HepG2 (cell line): Measurements from ENCODE around the gene HACD2. TPM values are rescaled to one million over a fixed set of nuclear protein-coding genes. Genes with fewer than 3 reads are reported as not detected.

Experiments
- CHD2 ChIP-seq: IDR thresholded peaks from 2 replicates; pipeline ENCODE4 v1.6.1; 2011; ENCODE audit warnings: low read depth, low read length, improper control_type of control experiment
- DBP ChIP-seq: sonication (generic); formaldehyde crosslinking; IDR thresholded peaks from 2 replicates; pipeline ENCODE4 v1.4.0; 2020; ENCODE audit warnings: missing genetic modification reagents; ENCODE audit errors: not compliant biosample characterization
- HDAC2 ChIP-seq: sonication (generic); formaldehyde crosslinking; IDR thresholded peaks from 2 replicates; pipeline ENCODE4 v1.4.0; 2020; ENCODE audit warnings: missing genetic modification reagents
- MIER2 ChIP-seq: IDR thresholded peaks from 2 replicates; pipeline ENCODE4 v1.6.1; 2016; ENCODE audit warnings: missing biosample characterization, missing genetic modification reagents
- MXI1 ChIP-seq: IDR thresholded peaks from 3 replicates; pipeline ENCODE4 v1.6.1; 2012; ENCODE audit warnings: low read depth, low read length, inconsistent platforms, borderline replicate concordance
- NFATC3 ChIP-seq: sonication (generic); formaldehyde crosslinking; IDR thresholded peaks from 2 replicates; pipeline ENCODE4 v1.5.1; 2020; ENCODE audit warnings: mild to moderate bottlenecking, missing genetic modification reagents
- NFYC ChIP-seq: IDR thresholded peaks from 2 replicates; pipeline ENCODE4 v1.6.1; 2016; ENCODE audit warnings: missing genetic modification reagents, missing compliant biosample characterization
- PTBP1 ChIP-seq: fragments of 200-400 bp; formaldehyde crosslinking; IDR thresholded peaks from 2 replicates; pipeline ENCODE4 v1.6.1; 2018; ENCODE audit warnings: low read length, low read depth; ENCODE audit not compliant: poor library complexity, severe bottlenecking
- SAP130 ChIP-seq: IDR thresholded peaks from 2 replicates; pipeline ENCODE4 v1.6.1; 2016; ENCODE audit warnings: low read depth
- SMC3 ChIP-seq: IDR thresholded peaks from 2 replicates; pipeline ENCODE4 v1.6.1; 2011; ENCODE audit warnings: low read length, improper control_type of control experiment
- TCF7L2 ChIP-seq: IDR thresholded peaks from 2 replicates; pipeline ENCODE4 v1.6.1; 2011; ENCODE audit warnings: mild to moderate bottlenecking, low read depth, low read length, moderate library complexity
- ZBTB20 ChIP-seq: sonication (generic); formaldehyde crosslinking; IDR thresholded peaks from 2 replicates; pipeline ENCODE4 v1.8.1; 2023; ENCODE audit warnings: missing genetic modification reagents, low read depth, mild to moderate bottlenecking, borderline replicate concordance
- ZNF142 ChIP-seq: sonication (generic); formaldehyde crosslinking; IDR thresholded peaks from 2 replicates; pipeline ENCODE4 v1.4.0; 2020; ENCODE audit warnings: missing genetic modification reagents
- ZNF225 ChIP-seq: sonication (generic); formaldehyde crosslinking; IDR thresholded peaks from 2 replicates; pipeline ENCODE4 v1.4.0; 2020; ENCODE audit warnings: mild to moderate bottlenecking, missing genetic modification reagents
- ZNF484 ChIP-seq: sonication (generic); formaldehyde crosslinking; IDR thresholded peaks from 2 replicates; pipeline ENCODE4 v1.5.1; 2020; ENCODE audit warnings: mild to moderate bottlenecking, low read depth, missing genetic modification reagents, borderline replicate concordance
- ZNF619 ChIP-seq: sonication (generic); formaldehyde crosslinking; IDR thresholded peaks from 2 replicates; pipeline ENCODE4 v1.4.0; 2020; ENCODE audit warnings: mild to moderate bottlenecking, missing genetic modification reagents
- ZNF652 ChIP-seq: IDR thresholded peaks from 2 replicates; pipeline ENCODE4 v1.6.1; 2016; ENCODE audit warnings: low read depth, borderline replicate concordance
- ZNF777 ChIP-seq: sonication (generic); formaldehyde crosslinking; IDR thresholded peaks from 2 replicates; pipeline ENCODE4 v1.4.0; 2020; ENCODE audit warnings: missing genetic modification reagents
- polyA plus RNA-seq, 8 experiments: library from polyadenylated mRNA; depleted of rRNA in 3 of 8; stranded (reverse) in 7 of 8; unstranded in 1 of 8; fragments of >200 nt; fragmentation: Illumina TruSeq in 4 of 8; extraction: Trizol in 4 of 8; gene quantifications; 2 replicates each; pipeline versions ENCODE4 v1.2.1 to v1.2.3, GENCODE V29; 2011 to 2016; ENCODE audit warnings: low read depth in 4 of 8, missing spikeins in 1 of 8, mixed read lengths in 1 of 8; ENCODE audit not compliant: insufficient read depth in 1 of 8
- total RNA-seq, 5 experiments: library from RNA; depleted of rRNA; stranded (reverse); fragments of >200 nt; fragmentation: Illumina TruSeq; extraction: Trizol; gene quantifications; 2 replicates each; pipeline ENCODE4 v1.2.3, GENCODE V29; 2016; ENCODE audit warnings: low read depth in 1 of 5
- TF ChIP-seq, protein P1 (sequence below): sonication (generic); formaldehyde crosslinking; conservative IDR thresholded peaks from 2 replicates; pipeline ENCODE4 v1.4.0; 2020; ENCODE audit warnings: missing genetic modification reagents
- TF ChIP-seq, protein P2 (sequence below), 2 experiments: fragments of 450-650 bp in 1 of 2; sonication (generic) in 1 of 2; formaldehyde crosslinking; IDR thresholded peaks; 2 replicates each; pipeline versions ENCODE4 v1.5.0 to v1.8.0; 2020 to 2022; ENCODE audit warnings: mild to moderate bottlenecking in 1 of 2, missing genetic modification reagents in 1 of 2
- TF ChIP-seq, protein P3 (sequence below): sonication (generic); formaldehyde crosslinking; IDR thresholded peaks from 2 replicates; pipeline ENCODE4 v1.4.0; 2020; ENCODE audit warnings: missing genetic modification reagents

The HACD2 gene
- total and polyA plus RNA-seq, 2 of the 13 experiments (the other 11 are each of a cell fraction or from before 2014, with no cell fraction given) = 47.0 to 50.4 TPM

DNA sequence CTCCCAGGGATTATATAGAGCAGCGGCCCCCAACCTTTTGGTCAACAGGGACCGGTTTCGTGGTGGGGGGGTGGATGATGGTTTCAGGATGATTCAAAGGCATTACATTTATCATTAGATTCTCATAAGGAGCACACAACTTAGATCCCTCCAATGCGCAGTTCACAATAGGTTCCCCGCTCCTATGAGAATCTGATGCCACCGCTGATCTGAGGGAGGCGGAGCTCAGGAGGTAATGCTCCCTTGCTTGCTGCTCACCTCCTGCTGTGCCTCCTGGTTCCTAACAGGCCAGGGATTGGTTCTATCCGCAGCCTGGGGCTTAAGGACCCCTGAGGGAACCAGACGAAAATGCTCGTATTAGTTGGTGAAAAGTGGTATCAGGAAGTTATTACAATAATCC, 1.3 kb upstream of the HACD2 start (continued):
- TF ChIP-seq, protein P1, sequence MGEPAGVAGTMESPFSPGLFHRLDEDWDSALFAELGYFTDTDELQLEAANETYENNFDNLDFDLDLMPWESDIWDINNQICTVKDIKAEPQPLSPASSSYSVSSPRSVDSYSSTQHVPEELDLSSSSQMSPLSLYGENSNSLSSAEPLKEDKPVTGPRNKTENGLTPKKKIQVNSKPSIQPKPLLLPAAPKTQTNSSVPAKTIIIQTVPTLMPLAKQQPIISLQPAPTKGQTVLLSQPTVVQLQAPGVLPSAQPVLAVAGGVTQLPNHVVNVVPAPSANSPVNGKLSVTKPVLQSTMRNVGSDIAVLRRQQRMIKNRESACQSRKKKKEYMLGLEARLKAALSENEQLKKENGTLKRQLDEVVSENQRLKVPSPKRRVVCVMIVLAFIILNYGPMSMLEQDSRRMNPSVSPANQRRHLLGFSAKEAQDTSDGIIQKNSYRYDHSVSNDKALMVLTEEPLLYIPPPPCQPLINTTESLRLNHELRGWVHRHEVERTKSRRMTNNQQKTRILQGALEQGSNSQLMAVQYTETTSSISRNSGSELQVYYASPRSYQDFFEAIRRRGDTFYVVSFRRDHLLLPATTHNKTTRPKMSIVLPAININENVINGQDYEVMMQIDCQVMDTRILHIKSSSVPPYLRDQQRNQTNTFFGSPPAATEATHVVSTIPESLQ (CRISPR knock-in tag) = no peak
- TF ChIP-seq ZNF652 (no peak), TCF7L2 (no peak), CHD2 (no peak), DBP (CRISPR knock-in tag) (no peak), MIER2 (no peak), ZNF142 (CRISPR knock-in tag) (no peak), SMC3 (0 out of 2 replicates have a peak, but pooled peaks have one; percentile 17), ZBTB20 (CRISPR knock-in tag) (no peak), NFATC3 (no peak), NFYC (CRISPR knock-in tag) (peak; percentile 27; the same call in 1 of the 2 replicates), ZNF777 (CRISPR knock-in tag) (no peak), PTBP1 (no peak), ZNF225 (CRISPR knock-in tag) (no peak), ZNF484 (CRISPR knock-in tag) (no peak), ZNF619 (CRISPR knock-in tag) (no peak), SAP130 (peak; percentile 56; the same call in 1 of the 2 replicates), HDAC2 (CRISPR knock-in tag) (peak; percentile 35; the same call in 1 of the 2 replicates), MXI1 (no peak)
- TF ChIP-seq, protein P2, sequence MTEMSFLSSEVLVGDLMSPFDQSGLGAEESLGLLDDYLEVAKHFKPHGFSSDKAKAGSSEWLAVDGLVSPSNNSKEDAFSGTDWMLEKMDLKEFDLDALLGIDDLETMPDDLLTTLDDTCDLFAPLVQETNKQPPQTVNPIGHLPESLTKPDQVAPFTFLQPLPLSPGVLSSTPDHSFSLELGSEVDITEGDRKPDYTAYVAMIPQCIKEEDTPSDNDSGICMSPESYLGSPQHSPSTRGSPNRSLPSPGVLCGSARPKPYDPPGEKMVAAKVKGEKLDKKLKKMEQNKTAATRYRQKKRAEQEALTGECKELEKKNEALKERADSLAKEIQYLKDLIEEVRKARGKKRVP (CRISPR knock-in tag; IDR thresholded peaks at IDR 0.05) = no peak
- TF ChIP-seq, protein P3, sequence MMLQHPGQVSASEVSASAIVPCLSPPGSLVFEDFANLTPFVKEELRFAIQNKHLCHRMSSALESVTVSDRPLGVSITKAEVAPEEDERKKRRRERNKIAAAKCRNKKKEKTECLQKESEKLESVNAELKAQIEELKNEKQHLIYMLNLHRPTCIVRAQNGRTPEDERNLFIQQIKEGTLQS (CRISPR knock-in tag) = no peak
